Heart right ventricle (tissue), 16 donors: Measurements from ENCODE around the gene ABCC4. TPM values are rescaled to one million over a fixed set of nuclear protein-coding genes. Genes with fewer than 3 reads are reported as not detected.
"Not testable (repeated sequence)": the region's sequence is repeated elsewhere in the genome, so short reads cannot be mapped to it uniquely, and the experiment has no call there.

Source experiments
- ATAC-seq, 8 donors: fragments of 200-7000 bp; cut with Tn5 transposase; one replicate each; pipeline ENCODE4 v1.9.1; 2020; ENCODE audit warnings: mild to moderate bottlenecking in 8 of 8, moderate library complexity in 8 of 8, moderate number of reproducible peaks in 1 of 8
- DNase-seq, 2 donors: peaks; one replicate each; pipeline ENCODE4 v3.0.0-alpha.2; 2020
- H3K27ac ChIP-seq, 10 donors: fragments of 200-600 bp; sonication (generic) in 2 of 10; one replicate each; pipeline versions ENCODE4 v1.5.0 to v1.8.0; 2020 to 2022; ENCODE audit warnings: mild to moderate bottlenecking in 3 of 10
- H3K27me3 ChIP-seq, 7 donors: fragments of 200-600 bp; one replicate each; pipeline ENCODE4 v1.8.0; 2021 to 2022; ENCODE audit warnings: mild to moderate bottlenecking in 2 of 7
- H3K36me3 ChIP-seq, 9 donors: fragments of 200-600 bp; sonication (generic) in 1 of 9; one replicate each; pipeline versions ENCODE4 v1.5.0 to v1.8.0; 2020 to 2022; ENCODE audit warnings: mild to moderate bottlenecking in 2 of 9
- H3K4me1 ChIP-seq, 9 donors: fragments of 200-600 bp; sonication (generic) in 1 of 9; one replicate each; pipeline versions ENCODE4 v1.5.0 to v1.8.0; 2020 to 2022; ENCODE audit warnings: mild to moderate bottlenecking in 4 of 9
- H3K4me3 ChIP-seq, 10 donors: fragments of 200-600 bp; sonication (generic) in 2 of 10; one replicate each; pipeline versions ENCODE4 v1.5.0 to v1.8.0; 2020 to 2022; ENCODE audit warnings: mild to moderate bottlenecking in 7 of 10, moderate library complexity in 2 of 10
- H3K9me3 ChIP-seq, 11 donors: fragments of 200-600 bp in 10 of 11; sonication (generic) in 2 of 11; one replicate each; pipeline versions ENCODE4 v1.5.0 to v1.8.0; 2013 to 2022; ENCODE audit warnings: mild to moderate bottlenecking in 2 of 11, control low read depth in 1 of 11, moderate library complexity in 1 of 11
- WGBS, 2 donors: extraction: QIAGEN DNeasy Blood & Tissue Kit; methylation state at CpG; one replicate each; pipeline ENCODE4 v1.1.7; 2013; ENCODE audit warnings: inconsistent platforms in 1 of 2; 5-methylcytosine and 5-hydroxymethylcytosine counted together
- intact Hi-C, 10 donors: fragments of 100-400 bp; cut with DNase I; formaldehyde crosslinking; loops; one replicate each; pipeline versions ENCODE4 v1.11.1 to v1.14.2; 2022
- polyA plus RNA-seq, 2 donors: library from polyadenylated mRNA; stranded (reverse); fragments of 200-250 nt; gene quantifications; one replicate each; pipeline ENCODE4 v1.2.3, GENCODE V29; 2013
- total RNA-seq, 10 donors: library from RNA; stranded (reverse); fragmentation: NEBNext Ultra II Directional in 3 of 10; extraction: Animal tissue kit (Norgen Biotek cat#: 25700) in 3 of 10; gene quantifications; one replicate each; pipeline versions ENCODE4 v1.2.1 to v1.2.4, GENCODE V29; 2021 to 2023
- TF ChIP-seq, protein P1 (sequence below), 9 donors: fragments of 200-600 bp; sonication (generic) in 2 of 9; IDR thresholded peaks; one replicate each; pipeline versions ENCODE4 v1.5.0 to v1.8.0; 2021 to 2022; ENCODE audit warnings: antibody characterized with exemption in 9 of 9, mild to moderate bottlenecking in 5 of 9, moderate library complexity in 1 of 9
- donor health status: Arrhythmogenic right ventricular cardiomyopathy.
- donor health status: ischemic (EF 13 %, LVEDD 7.1; RV severe dilation, severe dysfunction).
- donor health status: healthy with polysubstance abuse.
- donor health status: DM: no; HTN: yes; CAD: no.
- donor health status: DM: no; HTN: no; CAD: no.
- donor health status: ischemic (EF 25% LVEDD 6.9; RV normal size, moderate dysfunction).
- donor health status: ischemic (EF 25% LVEDD 5.7; RV mildly dilated, moderate dysfunction).
- donor health status: healthy.
- donor health status: DM: yes; HTN: yes; CAD: no.
- donor health status: Ischemic cardiomyopathy.
- donor health status: ischemic (EF 35%, LVEDD 5.7; RV mildly dilated, moderate dysfunction).
- donor health status: nonischemic (EF 11% LVEDD 7.7; RV severe dilation, severe dysfunction).
- donor health status: DM: yes; HTN: yes; CAD: no.
- donor health status: PGD.
- donor health status: ischemic (EF 29% LVEDD 5.4; RV normal size, mild dysfunction).
- donor health status: nonischemic (EF 23%, LVEDD 6.1; RV moderate dilation, normal function).

ABCC4 gene
- total and polyA plus RNA-seq, 12 donors: 1.1 to 6.7 (median 3.9) TPM

DNA sequence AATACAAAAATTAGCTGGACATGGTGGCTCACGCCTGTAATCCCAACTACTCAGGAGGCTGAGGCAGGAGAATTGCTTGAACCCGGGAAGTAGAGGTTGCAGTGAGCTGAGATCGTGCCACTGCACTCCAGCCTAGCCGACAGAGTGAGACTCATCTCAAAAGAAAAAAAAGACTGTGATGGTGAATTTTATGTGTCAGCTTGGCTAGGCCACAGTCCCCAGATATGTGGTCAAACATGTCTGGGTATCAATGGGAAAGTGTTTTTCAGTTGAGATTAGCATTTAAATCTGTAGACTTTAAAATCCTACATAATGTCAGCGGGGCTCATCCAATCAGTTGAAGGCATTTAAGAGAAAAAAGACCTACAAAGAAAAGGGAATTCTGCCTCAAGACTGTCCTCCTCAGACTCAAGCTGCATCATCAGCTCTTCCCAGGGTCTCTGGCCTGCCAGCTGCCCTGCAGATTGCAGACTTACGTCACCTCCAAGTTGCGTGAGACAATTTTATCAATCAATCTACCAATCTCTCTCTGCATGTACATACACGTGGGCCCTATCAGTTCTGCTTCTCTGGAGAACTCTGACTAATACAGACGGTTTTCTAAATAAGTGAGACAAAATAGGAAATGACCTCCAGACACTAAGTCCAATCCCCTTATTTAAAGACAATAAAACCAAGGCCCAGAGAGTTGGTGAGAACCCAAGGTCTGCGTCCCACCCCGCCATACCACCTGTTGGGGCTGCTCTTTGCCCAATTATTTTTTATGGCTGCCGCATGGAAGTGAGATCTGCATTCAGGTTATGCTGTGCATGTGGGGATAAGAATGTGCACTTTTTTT lies 99.2 kb downstream of the ABCC4 start:
- DNase-seq (no peak), ATAC-seq (no peak)
- WGBS, 2 donors: 84 to 87% methylated on average over 12 of the region's 12 CpGs
- TF ChIP-seq, protein P1, sequence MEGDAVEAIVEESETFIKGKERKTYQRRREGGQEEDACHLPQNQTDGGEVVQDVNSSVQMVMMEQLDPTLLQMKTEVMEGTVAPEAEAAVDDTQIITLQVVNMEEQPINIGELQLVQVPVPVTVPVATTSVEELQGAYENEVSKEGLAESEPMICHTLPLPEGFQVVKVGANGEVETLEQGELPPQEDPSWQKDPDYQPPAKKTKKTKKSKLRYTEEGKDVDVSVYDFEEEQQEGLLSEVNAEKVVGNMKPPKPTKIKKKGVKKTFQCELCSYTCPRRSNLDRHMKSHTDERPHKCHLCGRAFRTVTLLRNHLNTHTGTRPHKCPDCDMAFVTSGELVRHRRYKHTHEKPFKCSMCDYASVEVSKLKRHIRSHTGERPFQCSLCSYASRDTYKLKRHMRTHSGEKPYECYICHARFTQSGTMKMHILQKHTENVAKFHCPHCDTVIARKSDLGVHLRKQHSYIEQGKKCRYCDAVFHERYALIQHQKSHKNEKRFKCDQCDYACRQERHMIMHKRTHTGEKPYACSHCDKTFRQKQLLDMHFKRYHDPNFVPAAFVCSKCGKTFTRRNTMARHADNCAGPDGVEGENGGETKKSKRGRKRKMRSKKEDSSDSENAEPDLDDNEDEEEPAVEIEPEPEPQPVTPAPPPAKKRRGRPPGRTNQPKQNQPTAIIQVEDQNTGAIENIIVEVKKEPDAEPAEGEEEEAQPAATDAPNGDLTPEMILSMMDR (IDR thresholded peaks at IDR 0.05): no peak
- Histone ChIP-seq H3K27ac (no peak overlapping the region), H3K4me3 (no peak overlapping the region), H3K36me3 (peaks cover 0 to 43% (median 0%) of the 10 kb centered on the region in 9 donors), H3K4me1 (no peaks in the 10 kb centered on the region), H3K9me3 (peaks cover 0 to 6% (median 0%) of the 10 kb centered on the region in 11 donors), H3K27me3 (no peaks in the 10 kb centered on the region)
- intact Hi-C loops: no loop called here

DNA sequence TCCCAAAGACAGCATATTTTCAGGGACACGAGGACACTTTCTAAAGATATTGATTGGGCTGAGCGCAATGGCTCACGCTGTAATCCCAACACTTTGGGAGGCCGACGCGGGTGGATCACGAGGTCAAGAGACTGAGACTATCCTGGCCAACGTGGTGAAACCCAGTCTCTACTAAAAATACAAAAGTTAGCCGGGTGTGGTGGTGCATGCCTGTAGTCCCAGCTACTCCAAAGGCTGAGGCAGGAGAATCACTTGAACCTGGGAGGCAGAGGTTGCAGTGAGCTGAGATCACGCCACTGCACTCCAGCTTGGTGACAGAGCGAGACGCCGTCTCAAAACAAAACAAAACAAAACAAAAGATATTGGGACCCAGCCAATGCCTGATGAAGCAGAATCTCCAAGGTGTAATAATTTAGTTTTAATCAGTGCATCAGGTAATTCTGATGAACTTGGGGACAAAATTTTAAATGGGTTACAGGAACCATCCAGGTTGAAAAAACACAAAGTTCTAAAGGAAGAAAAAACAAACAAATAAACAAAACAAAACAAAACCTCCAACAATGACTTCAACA lies 100.8 kb downstream of the ABCC4 start:
- H3K4me1 ChIP-seq, H3K27ac ChIP-seq, ATAC-seq, H3K4me3 ChIP-seq, DNase-seq, H3K9me3 ChIP-seq, intact Hi-C loops, H3K27me3 ChIP-seq: not testable (repeated sequence)
- H3K36me3 ChIP-seq: peaks cover 0 to 34% (median 0%) of the 10 kb centered on the region in 9 donors
- 93% methylated on average over 13 of the region's 13 CpGs for WGBS, 2 donors

DNA sequence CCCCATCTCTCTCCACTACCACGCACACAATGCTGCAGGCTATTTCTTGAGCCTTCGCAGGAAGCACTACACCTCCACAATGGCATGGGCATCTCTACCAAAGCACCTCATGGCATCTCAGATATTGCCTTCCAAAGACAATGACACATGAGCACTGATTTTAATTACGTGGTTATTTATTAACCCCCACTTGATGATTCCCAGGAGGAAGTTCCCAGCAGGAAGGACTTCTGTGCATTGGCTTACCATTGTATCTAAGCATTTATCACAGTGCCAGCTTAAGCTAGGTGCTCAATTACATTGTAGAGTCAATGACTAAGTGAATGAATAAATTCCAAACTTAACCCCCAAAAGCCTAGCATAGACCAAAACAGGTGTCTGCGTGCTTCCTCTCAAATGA lies 101.4 kb downstream of the ABCC4 start:
- Histone ChIP-seq H3K9me3 (peaks cover 0 to 6% (median 0%) of the 10 kb centered on the region in 11 donors), H3K27ac (no peak overlapping the region), H3K27me3 (no peaks in the 10 kb centered on the region), H3K4me3 (no peak overlapping the region), H3K4me1 (no peaks in the 10 kb centered on the region), H3K36me3 (peaks cover 0 to 28% (median 0%) of the 10 kb centered on the region in 9 donors)
- 93 to 96% methylated on average over 4 of the region's 4 CpGs for WGBS, 2 donors
- TF ChIP-seq, protein P1 (IDR thresholded peaks at IDR 0.05): no peak
- intact Hi-C loops: loop anchor here in 3 of 10 donors (10.0 kb wide), 3 partner anchors 95 to 635 kb away; no protein-coding TSS in a partner anchor
- ATAC-seq: no peak
- DNase-seq: no peak

DNA sequence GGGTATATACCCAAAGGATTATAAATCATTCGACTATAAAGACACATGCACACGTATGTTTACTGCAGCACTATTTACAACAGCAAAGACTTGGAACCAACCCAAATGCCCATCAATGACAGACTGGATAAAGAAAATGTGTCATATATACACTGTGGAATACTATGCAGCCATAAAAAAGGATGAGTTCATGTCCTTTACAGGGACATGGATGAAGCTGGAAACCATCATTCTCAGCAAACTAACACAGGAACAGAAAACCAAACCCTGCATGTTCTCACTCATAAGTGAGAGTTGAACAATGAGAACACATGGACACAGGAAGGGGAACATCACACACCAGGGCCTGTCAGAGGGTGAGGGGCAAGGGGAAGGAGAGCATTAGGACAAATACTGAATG lies 102.6 kb downstream of the ABCC4 start:
- not testable (repeated sequence) for H3K27me3 ChIP-seq, ATAC-seq, H3K4me3 ChIP-seq, H3K4me1 ChIP-seq, DNase-seq, H3K27ac ChIP-seq, H3K9me3 ChIP-seq
- H3K36me3 ChIP-seq: peaks cover 0 to 25% (median 0%) of the 10 kb centered on the region in 9 donors
- WGBS, 2 donors: 48 to 92% methylated on average over 2 of the region's 2 CpGs
- intact Hi-C loops: loop anchor here in 3 of 10 donors (10.0 kb wide), 3 partner anchors 96 to 636 kb away; no protein-coding TSS in a partner anchor

DNA sequence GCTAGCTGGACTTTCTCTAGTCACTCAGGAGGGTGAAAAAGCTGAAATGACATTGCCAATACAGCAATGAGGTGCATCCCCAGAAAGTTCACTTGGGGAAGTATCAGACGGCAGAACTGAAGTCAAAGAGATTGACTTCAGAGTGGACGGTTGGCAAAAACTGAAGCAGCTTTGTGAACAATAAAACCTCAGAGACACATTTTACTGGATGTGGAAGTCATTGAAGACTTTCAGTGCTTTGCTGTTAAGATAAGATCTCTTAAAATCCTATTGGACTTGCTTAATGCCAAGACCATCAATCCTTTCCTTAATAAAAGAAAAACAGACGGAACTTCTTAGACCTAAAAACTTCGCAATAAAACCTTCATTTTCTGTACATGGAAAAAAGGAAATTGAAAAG lies 103.7 kb downstream of the ABCC4 start:
- TF ChIP-seq, protein P1 (IDR thresholded peaks at IDR 0.05): no peak
- Histone ChIP-seq H3K9me3 (peaks cover 0 to 6% (median 0%) of the 10 kb centered on the region in 11 donors), H3K27me3 (no peaks in the 10 kb centered on the region), H3K36me3 (peaks cover 0 to 25% (median 0%) of the 10 kb centered on the region in 9 donors), H3K4me3 (no peak overlapping the region), H3K4me1 (no peaks in the 10 kb centered on the region), H3K27ac (no peak overlapping the region)
- WGBS, 2 donors: 74 to 91% methylated on average over 4 of the region's 4 CpGs
- DNase-seq (no peak), ATAC-seq (no peak)
- intact Hi-C loops: loop anchor here in 3 of 10 donors (10.0 kb wide), 3 partner anchors 97 to 637 kb away; no protein-coding TSS in a partner anchor
